Lower leg skin (tissue), 3 donors: Measurements from ENCODE around the gene DNAH11.

Experiments used
- POLR2A ChIP-seq, 2 donors: fragments of 450-650 bp; IDR thresholded peaks; one replicate each; pipeline ENCODE4 v1.6.1; 2016 to 2017; ENCODE audit warnings: antibody characterized with exemption in 2 of 2, mild to moderate bottlenecking in 1 of 2, moderate library complexity in 1 of 2
- TF ChIP-seq, protein P1 (sequence below), 3 donors: fragments of 450-650 bp; IDR thresholded peaks; one replicate each; pipeline ENCODE4 v1.5.1; 2016; ENCODE audit warnings: antibody characterized with exemption in 3 of 3, mild to moderate bottlenecking in 3 of 3, moderate library complexity in 2 of 3

DNA sequence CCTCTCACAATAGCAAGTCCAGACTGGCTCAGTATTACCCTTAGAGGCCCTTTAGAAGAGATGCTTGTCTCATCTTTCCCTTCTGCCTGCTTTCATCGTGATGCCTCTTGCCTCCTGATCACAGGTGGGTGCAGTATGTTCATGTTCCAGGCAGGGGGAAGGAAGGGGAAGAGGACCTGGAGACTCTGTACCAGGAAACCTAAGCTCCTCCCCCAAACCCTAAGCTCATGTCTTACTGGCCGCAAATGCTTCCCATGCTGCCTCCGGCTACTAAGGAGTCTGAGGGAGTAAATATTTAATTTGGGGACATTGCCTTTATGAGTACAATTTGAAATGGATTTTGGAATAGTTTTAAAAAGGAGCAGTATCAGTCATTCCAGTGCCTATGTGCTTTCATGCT is 210.2 kb downstream of the DNAH11 start:
- TF ChIP-seq, protein P1, sequence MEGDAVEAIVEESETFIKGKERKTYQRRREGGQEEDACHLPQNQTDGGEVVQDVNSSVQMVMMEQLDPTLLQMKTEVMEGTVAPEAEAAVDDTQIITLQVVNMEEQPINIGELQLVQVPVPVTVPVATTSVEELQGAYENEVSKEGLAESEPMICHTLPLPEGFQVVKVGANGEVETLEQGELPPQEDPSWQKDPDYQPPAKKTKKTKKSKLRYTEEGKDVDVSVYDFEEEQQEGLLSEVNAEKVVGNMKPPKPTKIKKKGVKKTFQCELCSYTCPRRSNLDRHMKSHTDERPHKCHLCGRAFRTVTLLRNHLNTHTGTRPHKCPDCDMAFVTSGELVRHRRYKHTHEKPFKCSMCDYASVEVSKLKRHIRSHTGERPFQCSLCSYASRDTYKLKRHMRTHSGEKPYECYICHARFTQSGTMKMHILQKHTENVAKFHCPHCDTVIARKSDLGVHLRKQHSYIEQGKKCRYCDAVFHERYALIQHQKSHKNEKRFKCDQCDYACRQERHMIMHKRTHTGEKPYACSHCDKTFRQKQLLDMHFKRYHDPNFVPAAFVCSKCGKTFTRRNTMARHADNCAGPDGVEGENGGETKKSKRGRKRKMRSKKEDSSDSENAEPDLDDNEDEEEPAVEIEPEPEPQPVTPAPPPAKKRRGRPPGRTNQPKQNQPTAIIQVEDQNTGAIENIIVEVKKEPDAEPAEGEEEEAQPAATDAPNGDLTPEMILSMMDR (IDR thresholded peaks at IDR 0.05): no peak
- no peak for TF ChIP-seq POLR2A (IDR thresholded peaks at IDR 0.05)
